Hepatocyte (in vitro differentiated cells): Measurements from ENCODE around the gene PIK3R1. TPM values are rescaled to one million over a fixed set of nuclear protein-coding genes. Genes with fewer than 3 reads are reported as not detected.

Experiments
- DNase-seq: peaks from one replicate; pipeline ENCODE4 v3.0.0-alpha.2; 2016; ENCODE audit warnings: low spot score
- H2AFZ ChIP-seq: fragments of 200-600 bp; sonication (generic); 2 replicates; pipeline ENCODE4 v1.6.0; 2016; ENCODE audit warnings: antibody characterized with exemption, mild to moderate bottlenecking
- H3K27ac ChIP-seq: fragments of 200-600 bp; sonication (generic); 2 replicates; pipeline ENCODE4 v1.5.1; 2016; ENCODE audit warnings: mild to moderate bottlenecking
- H3K27me3 ChIP-seq: fragments of 200-600 bp; sonication (generic); 2 replicates; pipeline ENCODE4 v1.6.1; 2016
- H3K36me3 ChIP-seq: fragments of 200-600 bp; sonication (generic); replicated peaks from 2 replicates; pipeline ENCODE4 v1.5.1; 2016; ENCODE audit warnings: low read depth; ENCODE audit not compliant: insufficient read depth
- H3K4me1 ChIP-seq: fragments of 200-600 bp; sonication (generic); 2 replicates; pipeline ENCODE4 v1.5.1; 2016; ENCODE audit warnings: mild to moderate bottlenecking, moderate library complexity; ENCODE audit not compliant: insufficient read depth
- H3K4me2 ChIP-seq: fragments of 200-600 bp; sonication (generic); 2 replicates; pipeline ENCODE4 v1.6.0; 2016
- H3K4me3 ChIP-seq: fragments of 200-600 bp; sonication (generic); 2 replicates; pipeline ENCODE4 v1.5.1; 2016; ENCODE audit warnings: mild to moderate bottlenecking
- H3K79me2 ChIP-seq: fragments of 200-600 bp; sonication (generic); 2 replicates; pipeline ENCODE4 v1.6.0; 2017; ENCODE audit warnings: mild to moderate bottlenecking
- H3K9me2 ChIP-seq: fragments of 200-600 bp; sonication (generic); replicated peaks from 2 replicates; pipeline ENCODE4 v1.6.0; 2017; ENCODE audit warnings: mild to moderate bottlenecking; ENCODE audit not compliant: insufficient read depth
- H3K9me3 ChIP-seq: fragments of 200-600 bp; sonication (generic); 2 replicates; pipeline ENCODE4 v1.5.1; 2016; ENCODE audit warnings: low read depth, mild to moderate bottlenecking
- H4K20me1 ChIP-seq: fragments of 200-600 bp; sonication (generic); 2 replicates; pipeline ENCODE4 v1.6.0; 2016; ENCODE audit warnings: mild to moderate bottlenecking; ENCODE audit not compliant: insufficient read depth, poor library complexity, severe bottlenecking
- CTCF ChIP-seq: fragments of 200-600 bp; sonication (generic); IDR thresholded peaks from 2 replicates; pipeline ENCODE4 v1.5.1; 2016; ENCODE audit warnings: antibody characterized with exemption, mild to moderate bottlenecking; ENCODE audit not compliant: poor library complexity
- EZH2 ChIP-seq: fragments of 200-600 bp; sonication (generic); IDR thresholded peaks from 2 replicates; pipeline ENCODE4 v1.6.1; 2016; ENCODE audit warnings: antibody characterized with exemption, mild to moderate bottlenecking, borderline replicate concordance
- EZH2phosphoT487 ChIP-seq: fragments of 200-600 bp; sonication (generic); IDR thresholded peaks from one replicate; pipeline ENCODE4 v1.6.1; 2018; ENCODE audit warnings: antibody characterized with exemption, mild to moderate bottlenecking, low read depth, moderate library complexity; ENCODE audit not compliant: unreplicated experiment, severe bottlenecking
- WGBS: methylation state at CpG from one replicate; pipeline ENCODE4 v1.1.6; 2016; ENCODE audit warnings: low lambda C conversion rate; ENCODE audit errors: missing lambda C conversion rate; 5-methylcytosine and 5-hydroxymethylcytosine counted together
- polyA plus RNA-seq: library from polyadenylated mRNA; unstranded; fragments of >200 nt; fragmentation: Nextera tagmentation; extraction: Ambion mirVana; gene quantifications from 2 replicates; pipeline ENCODE4 v1.2.1, GENCODE V29; 2016
- total RNA-seq: library from RNA; depleted of rRNA; stranded (reverse); fragments of >200 nt; gene quantifications from 2 replicates; pipeline ENCODE4 v1.2.3, GENCODE V29; 2014

The PIK3R1 gene
- total and polyA plus RNA-seq, 2 experiments from 2014 or later: 38.9 to 109 TPM

GRCh38 chr5:68264024-68264956, 48.7 kb downstream of the PIK3R1 start:
- H3K27ac ChIP-seq: peak overlapping the region; percentile 21
- TF ChIP-seq EZH2 (no peak), CTCF (no peak)
- 85% methylated on average over 10 of the region's 10 CpGs for WGBS
- no peaks in the 10 kb centered on the region for H3K9me2 ChIP-seq
- H2AFZ ChIP-seq: no peak overlapping the region
- H3K79me2 ChIP-seq: peaks cover 98% of the 10 kb centered on the region
- H3K4me2 ChIP-seq: peak overlapping the region; percentile 8
- no peaks in the 10 kb centered on the region for H3K36me3 ChIP-seq
- H3K27me3 ChIP-seq: no peaks in the 10 kb centered on the region
- H4K20me1 ChIP-seq: peaks cover 55% of the 10 kb centered on the region
- peaks cover 74% of the 10 kb centered on the region for H3K4me1 ChIP-seq
- H3K9me3 ChIP-seq: no peaks in the 10 kb centered on the region
- no peak overlapping the region for H3K4me3 ChIP-seq
- no peak for DNase-seq

- Histone ChIP-seq H3K79me2 (peaks cover 98% of the 10 kb centered on the region), H3K4me2 (no peak overlapping the region), H4K20me1 (peaks cover 52% of the 10 kb centered on the region), H3K9me2 (no peaks in the 10 kb centered on the region), H3K9me3 (no peaks in the 10 kb centered on the region), H2AFZ (no peak overlapping the region), H3K27me3 (no peaks in the 10 kb centered on the region), H3K36me3 (no peaks in the 10 kb centered on the region), H3K4me3 (no peak overlapping the region), H3K4me1 (peaks cover 68% of the 10 kb centered on the region), H3K27ac (peak overlapping the region; percentile 21)
- 80% methylated on average over 2 of the region's 2 CpGs for WGBS
- TF ChIP-seq CTCF (no peak), EZH2 (no peak), EZH2phosphoT487 (no peak)
- no peak for DNase-seq
Measured at GRCh38 chr5:68265347-68265746, 49.8 kb downstream of the PIK3R1 start.

- Histone ChIP-seq H2AFZ (no peak overlapping the region), H3K4me1 (peaks cover 67% of the 10 kb centered on the region), H3K36me3 (no peaks in the 10 kb centered on the region), H3K27ac (peak overlapping the region; percentile 21), H3K79me2 (peaks cover 98% of the 10 kb centered on the region), H3K27me3 (no peaks in the 10 kb centered on the region), H3K9me2 (no peaks in the 10 kb centered on the region), H3K4me2 (peak overlapping the region; percentile 25), H3K4me3 (no peak overlapping the region), H3K9me3 (no peaks in the 10 kb centered on the region), H4K20me1 (peaks cover 58% of the 10 kb centered on the region)
- 88% methylated on average over 3 of the region's 3 CpGs for WGBS
- TF ChIP-seq CTCF (no peak), EZH2phosphoT487 (no peak), EZH2 (no peak)
- no peak for DNase-seq
Measured at GRCh38 chr5:68265822-68266395, 50.4 kb downstream of the PIK3R1 start.
